Activated T-helper 1 cell treated with Interleukin-2 at 50 U/mL for 16 hours (primary cell): Measurements from ENCODE around the gene COL5A1.
"Not testable (repeated sequence)": the region's sequence is repeated elsewhere in the genome, so short reads cannot be mapped to it uniquely, and the experiment has no call there.

Experiments
- DNase-seq: peaks from one replicate; pipeline ENCODE4 v3.0.0-alpha.2; 2020; ENCODE audit warnings: low read depth

The COL5A1 gene

DNA sequence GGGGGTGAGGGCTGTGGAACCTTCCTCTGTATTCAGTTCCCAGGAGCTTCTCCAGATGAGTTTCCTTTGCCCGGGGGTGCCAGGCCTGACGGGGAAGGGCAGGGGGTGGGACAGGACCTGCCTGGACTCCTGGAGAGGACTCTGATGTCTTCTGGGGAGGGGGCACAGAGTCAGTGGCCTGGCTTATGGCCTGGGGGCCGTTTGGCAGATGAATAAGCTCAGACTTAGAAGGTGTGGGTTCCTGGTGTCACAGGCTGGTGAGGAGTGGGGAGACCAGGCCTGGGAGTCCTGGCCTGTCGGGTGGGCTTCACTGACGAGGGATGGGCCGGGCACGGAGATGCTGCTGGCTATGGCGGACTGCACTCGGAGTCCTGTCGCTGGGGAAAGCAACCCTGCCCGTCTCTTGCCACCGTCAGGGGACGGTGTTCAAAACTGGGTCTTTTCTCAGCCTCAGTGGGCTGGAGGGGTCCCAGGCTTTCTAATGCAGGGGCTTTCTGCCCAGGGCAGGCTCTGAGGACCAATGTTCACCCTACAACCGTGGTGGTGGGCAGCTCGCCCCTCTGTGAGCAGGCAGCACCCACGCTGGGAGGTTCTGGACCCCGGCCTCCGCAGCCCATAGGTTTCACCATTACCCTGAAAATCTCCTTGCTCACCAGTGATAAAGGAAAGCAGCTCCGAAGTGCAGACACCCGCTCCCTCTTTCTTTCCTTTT lies 16.2 kb downstream of the COL5A1 start:
- DNase-seq = no peak

DNA sequence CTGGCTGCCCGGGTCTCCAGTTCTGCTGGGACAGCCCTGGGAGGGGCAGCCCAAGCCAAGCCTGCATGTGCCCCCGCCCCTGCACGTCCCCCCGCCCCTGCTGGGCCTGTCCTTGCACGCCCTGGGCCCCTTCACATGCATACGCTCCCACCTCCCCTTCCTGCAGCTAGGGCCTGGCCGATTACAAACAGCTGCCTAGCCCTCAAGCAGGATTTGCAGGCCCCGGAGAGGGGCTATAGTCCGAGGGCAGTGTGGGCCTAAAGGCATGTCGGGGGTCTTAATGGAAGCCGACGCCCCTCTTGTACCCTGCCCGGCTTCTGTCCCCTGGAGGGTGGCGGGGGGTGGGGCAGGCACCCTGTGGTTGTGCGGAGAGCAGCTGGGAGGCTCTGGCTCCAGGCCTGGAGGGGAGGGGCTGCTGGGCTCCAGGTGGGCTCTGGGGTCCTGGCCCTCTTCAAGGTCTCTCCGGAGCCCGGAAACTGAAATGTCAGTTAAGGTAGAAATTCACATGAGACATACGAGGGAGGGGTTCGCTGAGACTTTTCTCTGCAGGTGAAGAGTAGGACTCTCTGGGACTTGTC lies 16.9 kb downstream of the COL5A1 start:
- no peak for DNase-seq

DNA sequence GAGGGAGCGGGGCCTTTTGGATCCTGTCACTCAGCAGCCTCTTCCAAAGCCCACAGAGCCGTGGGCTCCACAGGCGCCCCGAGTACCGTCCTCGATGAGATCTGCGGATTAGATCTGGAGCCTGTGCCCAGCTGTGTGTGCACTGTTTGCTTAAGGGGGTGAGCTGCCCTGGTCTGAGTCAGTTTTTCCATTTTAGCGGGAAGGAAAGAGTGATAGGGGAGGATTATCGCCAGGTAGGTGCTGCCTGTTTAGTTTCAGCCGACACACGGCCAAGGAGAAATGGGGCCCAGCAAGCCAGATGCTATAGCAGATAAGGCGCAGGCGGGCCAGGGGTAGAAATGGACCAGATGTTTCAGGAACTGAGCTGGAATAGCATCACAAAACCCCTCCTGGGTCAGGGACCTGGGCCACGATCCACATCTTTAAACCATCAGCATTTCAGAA lies 18.1 kb downstream of the COL5A1 start:
- DNase-seq = no peak

DNA sequence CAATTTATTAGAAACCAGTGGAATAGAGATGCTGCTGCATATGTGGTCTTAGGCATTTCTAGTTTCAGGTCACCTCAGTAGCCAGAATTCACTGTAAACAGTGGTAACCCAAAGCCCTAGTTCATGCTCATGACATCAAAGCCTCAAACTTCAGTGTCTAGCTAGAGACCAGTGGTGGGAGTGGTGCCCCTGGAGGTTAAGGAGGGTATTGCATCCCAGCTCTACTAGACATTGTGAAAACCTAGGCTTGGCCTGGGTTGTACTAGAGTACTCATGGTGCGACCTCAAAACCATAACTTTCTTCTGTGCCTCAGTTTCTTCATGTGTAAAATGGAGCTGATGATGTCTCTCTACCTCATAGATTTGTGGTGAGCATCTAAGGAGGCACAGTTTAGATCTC lies 18.8 kb downstream of the COL5A1 start:
- no peak for DNase-seq

DNA sequence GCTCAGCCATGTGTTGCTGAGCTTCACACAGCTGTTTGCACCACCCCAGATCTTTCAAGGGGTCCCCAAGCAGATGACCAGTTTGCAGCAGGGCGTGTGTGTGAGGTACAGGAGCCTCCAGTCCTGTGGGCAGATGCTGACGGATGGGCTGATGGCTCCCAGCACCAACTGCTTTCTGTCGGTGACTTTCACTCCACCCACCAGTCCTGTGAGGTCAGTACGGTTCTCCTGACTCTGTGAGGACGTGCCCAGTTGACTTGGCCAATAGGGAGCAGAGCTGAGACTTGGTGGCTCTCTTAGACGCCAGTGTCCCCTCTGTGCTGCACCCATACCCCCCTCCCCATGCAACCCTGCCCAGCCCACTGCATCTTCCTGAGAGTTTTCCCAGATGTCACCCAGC lies 19.7 kb downstream of the COL5A1 start:
- DNase-seq = no peak

DNA sequence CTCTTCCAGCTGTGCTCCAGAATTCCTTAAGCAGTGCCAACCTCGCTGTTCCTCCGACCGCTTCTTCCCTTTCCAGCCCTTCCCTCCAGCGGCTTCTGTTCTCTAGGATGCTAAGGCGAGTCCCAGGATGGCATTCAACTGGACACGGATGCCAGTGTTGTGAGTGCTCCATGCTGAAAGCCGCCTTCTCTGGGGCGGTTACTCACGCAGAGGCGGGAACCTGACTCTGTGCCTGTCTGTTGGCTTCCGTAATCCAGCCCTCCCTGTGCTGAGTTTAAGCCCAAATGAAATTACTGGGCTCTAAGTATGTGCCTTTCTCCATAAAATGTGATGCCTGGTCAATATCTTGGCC lies 20.2 kb downstream of the COL5A1 start:
- no peak for DNase-seq

DNA sequence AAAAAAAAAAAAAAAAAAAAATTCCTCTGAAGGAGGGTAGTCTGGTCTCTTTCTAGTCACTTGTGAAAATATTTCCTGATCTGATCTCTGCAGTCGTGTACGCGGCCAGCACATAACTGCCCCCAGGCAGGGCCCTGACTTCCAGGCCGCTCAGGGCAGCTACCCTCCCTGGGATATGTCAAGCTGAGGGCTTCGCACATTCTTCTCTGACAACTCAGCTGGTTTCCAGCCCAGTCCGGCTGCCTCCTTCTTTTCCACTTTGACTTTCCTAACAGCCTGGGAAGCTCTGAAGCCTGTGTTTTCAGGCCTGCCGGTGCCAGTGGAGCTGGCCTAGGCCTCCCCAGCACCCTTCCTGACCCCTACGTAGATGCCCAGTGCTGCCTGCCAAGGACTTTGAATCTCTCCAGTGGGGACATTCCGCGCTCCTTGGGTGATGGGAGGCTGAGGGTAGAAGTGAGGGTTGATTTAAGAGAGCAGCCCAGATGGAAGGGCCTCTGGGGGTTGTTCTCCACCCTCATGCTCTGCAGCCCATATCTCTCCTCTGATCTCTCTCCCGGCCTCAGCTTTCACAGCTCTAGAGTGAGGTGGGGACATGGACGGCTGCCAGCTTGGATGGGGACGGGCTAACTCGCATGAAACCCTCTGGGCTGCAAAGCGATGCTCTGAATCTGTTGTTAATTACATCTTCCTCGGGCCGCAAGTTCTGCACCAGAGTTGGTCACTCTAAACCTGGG lies 20.7 kb downstream of the COL5A1 start:
- no peak for DNase-seq

DNA sequence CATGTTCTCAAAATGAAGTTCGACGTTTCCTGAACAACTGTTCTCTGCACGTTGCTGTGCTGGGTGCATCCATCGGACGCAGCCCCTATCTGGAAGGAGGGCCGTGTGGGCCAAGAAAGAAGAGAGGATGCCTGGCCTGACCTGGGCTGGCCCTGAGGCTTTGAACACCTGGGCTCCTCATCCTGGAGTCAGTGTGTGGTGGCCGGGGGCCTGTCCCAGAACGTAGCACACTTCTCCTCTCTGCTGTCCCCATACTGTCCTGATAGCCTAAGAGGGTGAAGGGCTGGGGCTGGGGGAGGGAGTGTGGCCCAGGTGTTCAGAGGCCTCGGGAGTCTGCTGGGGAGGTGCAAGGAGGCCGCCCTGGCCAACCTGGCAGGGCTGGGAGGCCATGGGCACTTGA lies 21.5 kb downstream of the COL5A1 start:
- DNase-seq = no peak

DNA sequence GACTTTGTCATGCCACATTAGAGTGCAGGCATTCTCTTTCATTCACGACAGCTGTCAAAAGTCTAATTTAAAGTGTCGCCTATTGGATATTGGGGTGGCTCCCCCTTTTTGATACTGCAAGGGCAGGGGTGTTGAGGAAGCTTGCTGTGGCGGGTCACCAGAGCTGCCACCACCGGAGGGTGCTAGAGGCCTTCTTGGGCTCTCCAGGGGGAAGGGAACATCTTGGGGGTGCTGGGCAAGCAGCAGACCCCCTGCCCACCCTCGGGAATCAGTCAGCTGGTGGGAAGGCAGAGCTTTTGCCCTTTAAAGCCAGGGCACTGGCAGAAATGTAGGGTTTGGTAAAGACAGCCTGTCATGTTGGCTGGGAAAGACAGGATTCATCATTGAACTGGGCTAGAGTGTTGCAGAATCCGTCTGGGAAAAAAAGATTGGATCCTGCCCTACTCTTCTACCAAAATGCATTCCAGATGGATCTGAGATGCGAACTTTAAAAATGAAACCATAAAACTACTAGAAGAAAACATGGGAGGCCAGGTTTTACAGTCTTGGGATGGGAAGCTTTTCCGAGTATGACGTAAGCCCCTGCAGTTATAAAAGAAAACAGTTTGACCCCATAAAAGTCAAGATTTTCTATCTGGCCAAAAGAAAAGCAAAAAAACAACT lies 22.3 kb downstream of the COL5A1 start:
- no peak for DNase-seq

DNA sequence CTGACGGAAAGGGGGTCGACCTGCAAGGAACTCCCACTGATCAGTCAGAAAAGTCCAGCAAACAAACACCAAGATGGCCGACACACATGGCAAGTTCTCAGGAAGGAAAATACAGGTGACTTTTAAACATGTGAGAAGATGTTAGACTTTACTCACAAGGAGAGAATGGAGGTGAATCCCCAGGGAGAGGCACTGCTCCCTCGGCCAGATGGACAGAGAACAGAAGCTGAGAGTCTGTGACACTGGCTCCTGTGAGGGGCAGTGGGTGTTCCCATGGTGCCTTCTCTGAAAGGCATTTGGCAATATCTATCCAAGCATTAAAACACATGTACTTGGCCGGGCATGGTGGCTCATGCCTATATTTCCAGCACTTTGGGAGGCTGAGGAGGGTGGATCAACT lies 22.8 kb downstream of the COL5A1 start:
- no peak for DNase-seq

DNA sequence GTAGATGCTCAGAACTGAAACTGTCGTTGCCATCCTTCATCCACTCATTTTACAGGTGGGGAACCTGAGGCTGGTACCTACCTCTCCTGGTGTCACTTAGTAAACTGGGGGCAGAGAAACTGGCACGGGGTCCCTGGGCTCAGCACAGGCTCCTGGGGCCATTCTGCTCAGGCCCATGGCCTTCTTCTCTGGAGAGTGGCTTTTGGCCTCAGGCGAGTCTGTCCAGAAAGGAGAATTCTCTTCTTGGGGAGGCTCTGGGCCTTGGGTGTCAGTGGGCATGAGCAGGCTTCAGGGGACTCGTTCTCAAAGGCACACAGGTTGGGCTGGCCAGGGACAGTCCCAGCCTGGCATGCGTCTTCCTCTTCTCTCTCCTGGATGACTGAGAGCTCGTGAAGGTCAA lies 24.6 kb downstream of the COL5A1 start:
- DNase-seq = no peak

DNA sequence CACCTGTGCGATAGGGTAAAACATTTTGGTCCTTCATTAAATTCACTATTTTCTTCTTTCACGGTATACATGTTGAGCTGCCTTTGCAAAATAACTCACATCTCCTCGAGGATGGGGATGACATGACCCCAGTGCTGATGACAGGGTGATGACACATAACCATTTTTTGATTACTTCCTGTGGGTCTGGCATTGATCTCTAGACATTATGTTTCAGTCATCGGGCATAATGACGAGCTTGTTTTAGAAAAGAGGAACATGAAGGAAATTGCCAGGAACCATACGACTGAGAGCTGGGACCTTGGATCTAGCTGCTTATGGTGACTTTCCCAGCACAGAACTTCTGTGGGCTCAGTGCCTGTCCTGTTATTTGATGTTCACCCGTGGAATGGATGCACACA lies 25.2 kb downstream of the COL5A1 start:
- DNase-seq = no peak

DNA sequence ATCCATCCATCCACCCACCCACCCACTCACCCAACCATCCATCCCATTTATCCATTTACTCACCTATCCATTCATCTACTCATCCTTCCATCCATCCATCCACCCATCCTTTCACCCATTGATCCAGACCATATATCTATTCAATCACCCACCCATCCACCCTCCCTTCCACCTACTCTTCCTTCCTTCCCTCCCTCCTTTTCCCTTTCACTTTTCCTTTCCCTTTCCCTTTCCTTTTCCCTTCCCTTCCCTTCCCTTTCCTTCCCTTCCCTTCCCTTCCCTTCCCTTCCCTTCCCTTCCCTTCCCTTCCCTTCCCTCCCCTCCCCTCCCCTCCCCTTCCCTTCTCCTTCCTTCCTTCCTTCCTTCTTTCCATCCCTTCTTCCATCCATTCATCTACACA lies 27.4 kb downstream of the COL5A1 start:
- DNase-seq = not testable (repeated sequence)

DNA sequence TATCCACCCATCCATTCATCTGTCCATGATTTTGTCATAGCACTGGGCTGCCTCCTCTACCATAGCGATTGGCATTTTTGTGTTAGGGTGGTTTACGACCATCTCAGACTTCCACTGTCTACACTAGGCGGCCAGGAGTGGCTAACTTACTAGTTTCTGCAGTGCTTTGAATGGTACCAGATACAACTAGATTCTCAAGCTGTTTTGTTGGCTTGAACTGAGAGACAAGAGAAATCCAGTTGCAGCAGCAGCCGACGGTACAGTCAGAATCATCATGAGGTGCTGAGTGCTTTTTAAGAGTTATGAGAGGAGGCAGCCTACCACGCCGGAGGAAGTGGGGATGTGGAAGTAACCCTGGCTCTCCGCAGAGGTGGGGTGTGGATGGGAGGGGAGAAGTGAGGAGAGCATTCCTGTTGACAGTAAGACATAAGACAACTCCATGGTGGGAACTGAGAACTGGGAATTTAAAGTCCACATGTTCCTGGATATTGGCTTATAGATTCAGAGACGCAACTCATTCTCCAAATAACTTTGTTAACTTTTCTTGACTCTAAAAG lies 27.9 kb downstream of the COL5A1 start:
- DNase-seq = no peak

DNA sequence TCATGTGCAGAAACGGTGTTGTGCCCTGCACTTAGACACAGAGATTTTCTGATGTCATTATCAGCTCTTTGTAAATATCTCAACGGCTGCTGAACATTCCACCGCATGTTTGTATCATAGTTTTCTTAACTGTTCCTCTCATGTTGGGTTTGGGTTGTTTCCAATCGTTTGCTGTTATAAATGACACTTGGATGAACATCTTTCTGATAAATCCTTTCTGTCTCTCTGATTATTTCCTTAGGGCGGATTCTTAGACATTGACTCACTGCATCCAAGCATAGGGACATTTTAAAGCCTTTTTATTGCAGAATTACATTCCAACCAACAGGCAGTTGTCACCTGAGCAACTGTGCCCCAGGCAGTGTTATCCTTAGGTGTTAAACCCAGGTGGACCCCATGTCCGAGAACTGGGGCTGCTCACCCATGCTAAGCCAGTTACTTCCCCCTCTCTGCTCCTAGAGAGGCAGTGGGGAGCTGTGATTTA lies 28.5 kb downstream of the COL5A1 start:
- no peak for DNase-seq

DNA sequence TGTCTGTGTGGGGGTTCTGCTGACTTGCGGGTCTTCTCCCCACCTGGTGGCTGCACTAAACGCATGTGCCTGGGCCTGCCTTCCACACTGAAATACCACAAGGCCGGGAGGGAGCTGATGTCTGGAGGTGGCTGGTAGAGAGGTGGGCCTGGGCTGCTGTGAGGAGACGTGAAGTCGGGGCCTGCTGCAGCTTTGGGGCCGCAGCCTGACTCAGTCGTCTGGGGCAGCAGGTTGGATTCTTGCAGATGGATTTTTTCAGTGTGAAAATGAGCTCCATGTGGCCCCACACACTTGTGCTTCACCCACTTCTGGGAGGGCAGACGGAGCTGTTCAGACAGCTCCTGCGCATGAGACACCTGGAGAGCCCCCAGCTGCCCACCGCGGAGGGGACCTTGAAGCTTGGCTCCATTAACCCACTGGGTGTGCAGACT lies 29.3 kb downstream of the COL5A1 start:
- no peak for DNase-seq

DNA sequence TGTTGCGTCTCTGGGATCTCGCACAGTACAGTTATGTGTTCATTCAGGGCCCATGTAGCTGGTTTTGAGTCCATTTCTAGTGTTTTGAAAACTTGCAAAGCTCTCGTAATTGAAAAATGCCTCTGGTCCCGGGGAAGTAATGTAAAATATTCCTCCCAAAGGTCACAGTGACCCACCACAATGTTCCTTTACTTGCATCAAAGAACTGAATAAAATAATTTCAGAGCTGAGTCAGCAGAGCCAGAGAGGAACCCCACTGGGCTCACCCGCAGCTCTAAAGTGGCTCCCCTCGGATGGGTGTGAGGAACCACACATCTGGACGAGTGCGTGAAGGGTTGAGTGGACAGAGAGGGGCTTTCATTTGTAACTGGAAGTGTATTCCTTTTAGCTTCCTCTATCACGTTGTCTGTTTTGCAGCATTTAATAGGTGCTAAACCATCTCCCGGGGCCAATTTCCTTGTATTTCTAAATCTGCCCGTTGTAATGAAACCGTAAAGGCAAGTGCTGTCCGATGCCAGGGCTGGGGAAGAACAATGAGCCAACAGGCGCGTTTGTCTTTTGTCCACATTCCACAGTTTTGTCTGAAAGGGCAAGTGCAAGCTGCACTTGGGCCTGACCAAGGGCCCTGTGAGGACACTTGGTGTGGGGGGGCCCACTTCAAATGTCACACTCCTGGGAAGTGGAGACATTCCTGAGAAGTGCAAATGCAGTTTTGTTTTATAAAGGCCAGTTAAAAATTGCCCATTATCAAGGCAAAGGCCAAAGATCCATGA lies 29.9 kb downstream of the COL5A1 start:
- no peak for DNase-seq

DNA sequence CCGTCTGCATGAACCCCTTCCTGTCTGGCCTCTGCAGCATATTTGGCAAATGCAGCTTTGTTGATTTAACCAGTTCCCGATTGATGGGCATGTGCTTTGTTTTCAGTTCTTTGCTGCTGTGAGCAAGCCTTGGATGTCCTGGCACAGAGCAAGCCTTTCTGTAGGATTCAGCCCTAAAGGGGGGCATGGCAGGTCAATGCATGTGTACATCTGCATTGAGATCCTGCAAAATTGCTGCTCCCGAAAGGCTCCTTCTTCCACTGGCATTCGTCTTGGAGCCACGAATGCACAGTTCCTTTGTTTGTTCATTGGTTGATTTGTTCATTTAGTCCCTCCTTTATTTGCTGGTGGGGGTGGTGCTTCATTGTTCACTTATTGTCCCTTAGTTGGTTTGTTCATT lies 34.8 kb downstream of the COL5A1 start:
- no peak for DNase-seq

DNA sequence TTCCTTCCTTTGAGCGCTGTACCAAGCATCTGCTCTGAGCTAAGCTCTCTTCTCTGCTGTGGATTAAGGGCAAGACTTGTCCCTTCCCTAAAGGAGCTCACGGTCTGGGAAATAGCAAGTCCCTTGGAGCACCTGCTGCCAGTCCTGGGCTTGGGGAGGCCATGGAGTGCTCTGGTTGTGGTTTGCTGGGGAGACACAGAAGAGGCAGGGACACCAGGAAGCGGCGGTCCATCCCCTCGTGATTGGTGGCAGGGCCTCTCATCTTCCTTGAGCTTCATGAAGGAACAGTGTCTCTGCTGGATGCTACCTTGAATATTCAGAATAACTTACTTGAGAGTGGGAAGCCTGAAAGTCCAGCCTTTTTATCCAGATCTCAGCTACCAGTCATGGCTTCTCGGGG lies 35.3 kb downstream of the COL5A1 start:
- DNase-seq = no peak

DNA sequence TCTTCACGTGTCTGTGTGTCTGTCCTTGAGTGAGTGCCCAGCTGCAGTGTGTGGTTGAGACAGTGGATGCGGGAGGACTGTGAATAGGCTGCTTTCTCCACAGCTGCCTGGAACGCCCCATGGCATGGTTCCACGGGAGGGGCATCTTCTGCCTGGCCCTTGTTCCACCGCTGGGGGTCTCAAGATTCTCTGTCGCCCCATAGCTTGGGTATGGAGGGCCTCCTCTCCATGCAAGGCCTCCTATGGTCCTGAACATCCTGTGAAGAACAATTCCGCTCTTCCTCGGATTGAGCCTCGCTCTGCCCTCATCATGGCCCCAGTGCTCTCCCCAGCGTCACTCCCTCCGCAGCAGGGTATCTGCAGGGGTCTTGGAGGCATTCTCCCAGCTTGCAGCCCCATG lies 36.1 kb downstream of the COL5A1 start:
- DNase-seq = no peak

DNA sequence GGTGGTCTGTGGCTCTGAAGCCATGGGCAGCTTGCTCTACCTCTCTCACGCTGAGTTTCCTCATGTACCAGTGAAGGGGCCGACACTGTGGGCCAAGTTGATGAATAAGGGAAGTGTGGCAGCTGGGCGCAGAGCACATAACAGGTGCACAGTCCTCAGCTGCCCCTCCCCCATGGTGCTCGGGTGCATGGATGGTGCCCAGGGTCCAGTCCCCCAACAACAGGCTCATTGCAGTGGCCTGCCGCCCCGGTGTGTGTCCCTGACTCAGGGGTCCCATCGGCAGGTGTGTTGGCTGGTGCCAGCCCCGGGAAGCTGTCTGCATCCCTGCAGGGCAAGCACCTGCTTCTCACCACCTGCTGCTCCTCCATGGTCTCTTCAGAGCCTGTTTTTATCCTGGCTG lies 36.6 kb downstream of the COL5A1 start:
- no peak for DNase-seq
